Keratinocyte (primary cell): ENCODE results near the gene ZFP30. TPM values are rescaled to one million over a fixed set of nuclear protein-coding genes. Genes with fewer than 3 reads are reported as not detected.
A peak's percentile ranks its signal among the peaks of the same experiment; 100 is the strongest.

Experiments used
- DNase-seq: peaks from one replicate; pipeline ENCODE4 v3.0.0-alpha.2; 2011; ENCODE audit warnings: low read depth, missing footprints, low spot score
- FAIRE-seq: peaks from 2 replicates; lab custom pipeline; 2011; peaks lifted over from hg19 to GRCh38; lab: Jason Lieb, UNC
- H2AFZ ChIP-seq: 2 replicates; pipeline ENCODE4 v1.6.0; 2012; ENCODE audit warnings: low read length, control low read depth, inconsistent platforms; ENCODE audit not compliant: control insufficient read depth
- H3K27ac ChIP-seq: 2 replicates; pipeline ENCODE4 v1.5.1; 2011; ENCODE audit warnings: low read length; ENCODE audit not compliant: control insufficient read depth, insufficient read depth
- H3K27me3 ChIP-seq: 3 replicates; pipeline ENCODE4 v1.6.0; 2011; ENCODE audit warnings: low read length; ENCODE audit not compliant: control insufficient read depth, insufficient read depth; ENCODE audit errors: extremely low read depth
- H3K36me3 ChIP-seq, 2 experiments: 2 replicates in 1 of 2; 3 replicates in 1 of 2; pipeline ENCODE4 v1.5.1; 2011; ENCODE audit warnings: low read length in 2 of 2, mild to moderate bottlenecking in 1 of 2; ENCODE audit not compliant: control insufficient read depth in 2 of 2, insufficient read depth in 2 of 2; ENCODE audit errors: extremely low read depth in 1 of 2
- H3K4me1 ChIP-seq: 3 replicates; pipeline ENCODE4 v1.5.1; 2011; ENCODE audit warnings: low read length; ENCODE audit not compliant: control insufficient read depth, insufficient read depth; ENCODE audit errors: extremely low read depth
- H3K4me2 ChIP-seq: 3 replicates; pipeline ENCODE4 v1.6.0; 2011; ENCODE audit warnings: low read depth, low read length; ENCODE audit not compliant: control insufficient read depth, insufficient read depth; ENCODE audit errors: extremely low read depth
- H3K4me3 ChIP-seq, 3 experiments: fragments of 200-600 bp in 1 of 3; sonication (generic) in 1 of 3; 2 replicates in 2 of 3; 3 replicates in 1 of 3; pipeline ENCODE4 v1.5.1; 2011 to 2016; ENCODE audit warnings: low read length in 3 of 3, mild to moderate bottlenecking in 3 of 3, control low read depth in 2 of 3, inconsistent platforms in 1 of 3, low read depth in 1 of 3, mixed read lengths in 1 of 3, mixed run types in 1 of 3, moderate library complexity in 1 of 3; ENCODE audit not compliant: control insufficient read depth in 2 of 3, insufficient read depth in 2 of 3; ENCODE audit errors: extremely low read depth in 1 of 3
- H3K79me2 ChIP-seq: 2 replicates; pipeline ENCODE4 v1.6.0; 2012; ENCODE audit warnings: low read length; ENCODE audit not compliant: control insufficient read depth, insufficient read depth
- H3K9ac ChIP-seq: 3 replicates; pipeline ENCODE4 v1.6.0; 2011; ENCODE audit warnings: low read length; ENCODE audit not compliant: control insufficient read depth, insufficient read depth; ENCODE audit errors: extremely low read depth
- H3K9me1 ChIP-seq: 3 replicates; pipeline ENCODE4 v1.6.0; 2011; ENCODE audit warnings: low read length; ENCODE audit not compliant: control insufficient read depth, insufficient read depth; ENCODE audit errors: extremely low read depth
- H3K9me3 ChIP-seq: 2 replicates; pipeline ENCODE4 v1.5.1; 2012; ENCODE audit warnings: low read depth, low read length; ENCODE audit not compliant: control insufficient read depth
- H4K20me1 ChIP-seq: 3 replicates; pipeline ENCODE4 v1.6.0; 2011; ENCODE audit warnings: low read length; ENCODE audit not compliant: control insufficient read depth, insufficient read depth; ENCODE audit errors: extremely low read depth
- CTCF ChIP-seq, 3 experiments: IDR thresholded peaks in 1 of 3; conservative IDR thresholded peaks in 1 of 3; optimal IDR thresholded peaks in 1 of 3; 2 replicates in 2 of 3; 3 replicates in 1 of 3; pipeline versions ENCODE3 to v1.5.1; 2011; ENCODE audit warnings: low read length in 3 of 3, mild to moderate bottlenecking in 3 of 3, moderate library complexity in 2 of 3, control low read depth in 1 of 3, inconsistent platforms in 1 of 3; ENCODE audit not compliant: insufficient read depth in 2 of 3; ENCODE audit errors: extremely low read depth in 1 of 3
- EZH2 ChIP-seq: IDR thresholded peaks from one replicate; pipeline ENCODE4 v1.6.1; 2012; ENCODE audit warnings: inconsistent platforms, mild to moderate bottlenecking, low read length, moderate library complexity
- dilution Hi-C: fragments of 300-500 bp; cut with MboI; formaldehyde crosslinking; loops from one replicate; pipeline ENCODE4 v1.7.0; 2020; ENCODE audit warnings: low sequenced_read_pairs; ENCODE audit not compliant: extremely low pct_ligation_motif_present
- polyA plus RNA-seq, 5 experiments: library from polyadenylated mRNA; depleted of rRNA in 3 of 5; stranded (reverse) in 3 of 5; stranded (forward) in 1 of 5; unstranded in 1 of 5; fragments of >200 nt; gene quantifications; 1 replicate in 1 of 5; 2 replicates in 3 of 5; 3 replicates in 1 of 5; pipeline versions ENCODE4 v1.2.1 to v1.2.3, GENCODE V29; 2011 to 2012; ENCODE audit warnings: missing spikeins in 2 of 5, low read depth in 1 of 5, low replicate concordance in 1 of 5

Gene ZFP30
- polyA plus RNA-seq, 1 donor (not counting 4 experiments of a cell fraction or from before 2014, with no cell fraction given), result 4.2 TPM

- Histone ChIP-seq H3K9ac (no peak overlapping the region), H4K20me1 (no peaks in the 10 kb centered on the region), H3K4me1 (no peaks in the 10 kb centered on the region), H2AFZ (no peak overlapping the region), H3K27ac (no peak overlapping the region), H3K9me3 (peaks cover 10% of the 10 kb centered on the region), H3K9me1 (no peaks in the 10 kb centered on the region), H3K36me3 (peaks cover 0 to 4% of the 10 kb centered on the region in 2 experiments), H3K4me3 (no peak overlapping the region), H3K79me2 (no peaks in the 10 kb centered on the region), H3K4me2 (no peak overlapping the region), H3K27me3 (no peaks in the 10 kb centered on the region)
- dilution Hi-C loops, result no loop called here
- DNase-seq, result no peak
- TF ChIP-seq EZH2 (no peak), CTCF (optimal IDR thresholded peaks at IDR 0.05 in 1 of 3, IDR thresholded peaks at IDR 0.05 in 1 of 3, conservative IDR thresholded peaks at IDR 0.05 in 1 of 3; ENCODE audit: extremely low read depth in 1 of 3, insufficient read depth in 2 of 3, low read length in 3 of 3) (no peak)
- FAIRE-seq, result no peak
Observed at GRCh38 chr19:37692956-37693620, 37.8 kb upstream of the ZFP30 start.

GRCh38 chr19:37691881-37692504 is 36.7 kb upstream of the ZFP30 start:
- dilution Hi-C loops, result no loop called here
- FAIRE-seq, result no peak
- Histone ChIP-seq H3K4me2 (peak overlapping the region; percentile 85), H4K20me1 (no peaks in the 10 kb centered on the region), H3K9ac (peak overlapping the region; percentile 35), H3K36me3 (peaks cover 0 to 4% of the 10 kb centered on the region in 2 experiments), H3K4me1 (no peaks in the 10 kb centered on the region), H3K79me2 (no peaks in the 10 kb centered on the region), H3K27ac (no peak overlapping the region), H2AFZ (peak overlapping the region; percentile 83), H3K9me3 (peaks cover 6% of the 10 kb centered on the region), H3K4me3 (peak overlapping the region; percentile 29 to 69 (median 64)), H3K9me1 (no peaks in the 10 kb centered on the region), H3K27me3 (no peaks in the 10 kb centered on the region)
- TF ChIP-seq CTCF (optimal IDR thresholded peaks at IDR 0.05 in 1 of 3, IDR thresholded peaks at IDR 0.05 in 1 of 3, conservative IDR thresholded peaks at IDR 0.05 in 1 of 3; ENCODE audit: extremely low read depth in 1 of 3, insufficient read depth in 2 of 3, low read length in 3 of 3) (peak in 1 of 3 experiments; percentile 9), EZH2 (no peak)
- no peak for DNase-seq
